ENCODE results near the gene PTPRZ1. TPM values are rescaled to one million over a fixed set of nuclear protein-coding genes. Genes with fewer than 3 reads are reported as not detected.

PTPRZ1 gene
- total RNA-seq, 1 donor from 2014 or later, result 154 TPM

DNA sequence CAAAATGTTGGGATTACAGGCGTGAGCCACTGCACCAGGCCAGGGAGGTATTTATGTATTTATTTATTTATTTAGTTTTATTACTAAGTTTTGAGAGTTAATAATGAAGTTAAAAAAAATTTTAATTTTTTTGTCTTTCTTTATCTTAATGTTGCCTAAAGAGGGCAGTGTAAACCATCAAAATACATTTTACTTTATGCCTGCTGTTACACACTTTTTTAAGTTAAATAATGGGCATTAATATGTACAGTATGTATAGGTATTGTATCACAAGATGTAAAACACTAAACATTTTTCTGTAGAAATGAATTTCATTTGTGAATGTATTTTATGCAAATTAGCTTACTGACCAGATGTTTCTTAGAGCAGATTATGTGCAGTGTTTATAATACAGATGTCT, 141.7 kb downstream of the PTPRZ1 start:
- TF ChIP-seq, protein P1, sequence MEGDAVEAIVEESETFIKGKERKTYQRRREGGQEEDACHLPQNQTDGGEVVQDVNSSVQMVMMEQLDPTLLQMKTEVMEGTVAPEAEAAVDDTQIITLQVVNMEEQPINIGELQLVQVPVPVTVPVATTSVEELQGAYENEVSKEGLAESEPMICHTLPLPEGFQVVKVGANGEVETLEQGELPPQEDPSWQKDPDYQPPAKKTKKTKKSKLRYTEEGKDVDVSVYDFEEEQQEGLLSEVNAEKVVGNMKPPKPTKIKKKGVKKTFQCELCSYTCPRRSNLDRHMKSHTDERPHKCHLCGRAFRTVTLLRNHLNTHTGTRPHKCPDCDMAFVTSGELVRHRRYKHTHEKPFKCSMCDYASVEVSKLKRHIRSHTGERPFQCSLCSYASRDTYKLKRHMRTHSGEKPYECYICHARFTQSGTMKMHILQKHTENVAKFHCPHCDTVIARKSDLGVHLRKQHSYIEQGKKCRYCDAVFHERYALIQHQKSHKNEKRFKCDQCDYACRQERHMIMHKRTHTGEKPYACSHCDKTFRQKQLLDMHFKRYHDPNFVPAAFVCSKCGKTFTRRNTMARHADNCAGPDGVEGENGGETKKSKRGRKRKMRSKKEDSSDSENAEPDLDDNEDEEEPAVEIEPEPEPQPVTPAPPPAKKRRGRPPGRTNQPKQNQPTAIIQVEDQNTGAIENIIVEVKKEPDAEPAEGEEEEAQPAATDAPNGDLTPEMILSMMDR (IDR thresholded peaks at IDR 0.05), result peak; percentile 18
- no peak for TF ChIP-seq EZH2phosphoT487 (IDR thresholded peaks at IDR 0.05)
- DNase-seq (ENCODE audit: low spot score), result no peak

DNA sequence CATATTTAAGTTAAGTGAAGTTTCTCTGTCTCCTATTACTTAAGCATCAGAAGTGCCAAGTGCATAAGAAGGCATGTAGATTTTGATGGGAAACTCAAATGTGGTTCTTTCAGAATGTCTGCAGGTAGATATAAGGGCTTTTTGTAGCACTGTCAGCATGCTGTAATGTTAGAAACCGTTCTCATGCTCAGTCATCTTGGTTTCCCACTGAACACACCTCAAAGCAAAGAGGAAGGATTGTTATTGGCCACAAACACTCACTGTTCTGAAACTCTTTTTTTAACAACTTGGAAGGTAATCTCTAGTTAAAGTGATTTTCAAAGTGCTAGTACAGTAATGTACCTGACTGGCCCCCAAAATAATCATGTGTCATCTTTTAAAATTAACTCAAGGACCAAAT, 145.1 kb downstream of the PTPRZ1 start:
- no peak overlapping the region for H3K4me3 Mint-ChIP-seq
- no peak overlapping the region for H3K9ac ChIP-seq
- peaks cover 12% of the 10 kb centered on the region for H3K36me3 Mint-ChIP-seq
- H2AFZ ChIP-seq (replicated peaks), result no peak overlapping the region
- DNase-seq (ENCODE audit: low spot score), result no peak
- H3K4me1 Mint-ChIP-seq, result no peaks in the 10 kb centered on the region
- no peaks in the 10 kb centered on the region for H3K9me3 ChIP-seq (ENCODE audit: low read depth)
- no peak overlapping the region for H3K27ac ChIP-seq
- no peak overlapping the region for H3K4me2 ChIP-seq
- H3K9me3 Mint-ChIP-seq, result no peaks in the 10 kb centered on the region
- no peaks in the 10 kb centered on the region for H4K20me1 ChIP-seq (ENCODE audit: low read depth)
- no peaks in the 10 kb centered on the region for H3K4me1 ChIP-seq
- H3K79me2 ChIP-seq (ENCODE audit: low read depth), result no peaks in the 10 kb centered on the region
- H3K36me3 ChIP-seq, result peaks cover 2% of the 10 kb centered on the region
- TF ChIP-seq EZH2 (IDR thresholded peaks at IDR 0.05), result no peak
- TF ChIP-seq EZH2phosphoT487 (IDR thresholded peaks at IDR 0.05), result no peak
- TF ChIP-seq, protein P1 (IDR thresholded peaks at IDR 0.05), result no peak
- H3K27ac Mint-ChIP-seq, result no peak overlapping the region
- H3K27me3 Mint-ChIP-seq (ENCODE audit: insufficient read depth, low read depth), result no peaks in the 10 kb centered on the region
- H3F3A ChIP-seq (ENCODE audit: low read depth), result peaks cover 18% of the 10 kb centered on the region
- H3K4me3 ChIP-seq, result no peak overlapping the region
- no peaks in the 10 kb centered on the region for H3K27me3 ChIP-seq

More for the DNA sequence above, 141.7 kb downstream of the PTPRZ1 start:
- H2AFZ ChIP-seq (replicated peaks), result no peak overlapping the region
- Mint-ChIP-seq H3K4me3 (no peak overlapping the region), H3K36me3 (peaks cover 32% of the 10 kb centered on the region), H3K9me3 (no peaks in the 10 kb centered on the region), H3K4me1 (no peaks in the 10 kb centered on the region), H3K27ac (no peak overlapping the region), H3K27me3 (ENCODE audit: insufficient read depth, low read depth) (no peaks in the 10 kb centered on the region)
- no peaks in the 10 kb centered on the region for H3K27me3 ChIP-seq
- H4K20me1 ChIP-seq (ENCODE audit: low read depth), result no peaks in the 10 kb centered on the region
- H3F3A ChIP-seq (ENCODE audit: low read depth), result peaks cover 8% of the 10 kb centered on the region
- H3K4me2 ChIP-seq, result no peak overlapping the region
- H3K4me1 ChIP-seq, result no peaks in the 10 kb centered on the region
- no peaks in the 10 kb centered on the region for H3K9me3 ChIP-seq (ENCODE audit: low read depth)
- H3K4me3 ChIP-seq, result no peak overlapping the region
- H3K36me3 ChIP-seq, result peaks cover 7% of the 10 kb centered on the region
- no peak overlapping the region for H3K9ac ChIP-seq
- H3K27ac ChIP-seq, result no peak overlapping the region
- no peaks in the 10 kb centered on the region for H3K79me2 ChIP-seq (ENCODE audit: low read depth)

DNA sequence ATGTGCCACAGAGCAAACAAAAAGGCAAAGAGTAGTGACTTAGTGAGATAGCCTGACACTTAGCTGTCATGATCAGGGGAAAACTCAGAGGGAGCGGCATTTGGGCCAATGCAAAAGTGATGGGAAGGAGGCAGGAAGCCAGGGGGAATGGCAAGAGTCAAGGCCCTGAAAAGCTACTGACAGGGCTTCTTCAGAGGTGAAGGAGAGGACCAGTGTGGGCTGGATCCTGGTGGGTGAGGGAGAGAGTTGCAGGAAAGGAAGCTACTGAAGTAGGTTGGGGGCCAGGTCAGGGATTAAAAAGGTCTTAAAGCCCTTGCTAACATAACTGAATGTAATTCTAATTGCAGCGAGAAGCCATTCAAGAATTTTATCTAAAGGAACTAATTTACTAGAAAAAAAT, 154.1 kb downstream of the PTPRZ1 start:
- H3K36me3 Mint-ChIP-seq, result peaks cover 6% of the 10 kb centered on the region
- peaks cover 8% of the 10 kb centered on the region for H3K4me1 Mint-ChIP-seq
- H3K27me3 Mint-ChIP-seq (ENCODE audit: insufficient read depth, low read depth), result no peaks in the 10 kb centered on the region
- no peaks in the 10 kb centered on the region for H3K9me3 ChIP-seq (ENCODE audit: low read depth)
- H3K27ac ChIP-seq, result no peak overlapping the region
- H3K36me3 ChIP-seq, result peaks cover 8% of the 10 kb centered on the region
- no peak overlapping the region for H2AFZ ChIP-seq (replicated peaks)
- no peaks in the 10 kb centered on the region for H3K9me3 Mint-ChIP-seq
- H3K27me3 ChIP-seq, result no peaks in the 10 kb centered on the region
- no peak overlapping the region for H3K4me3 Mint-ChIP-seq
- H3K4me1 ChIP-seq, result no peaks in the 10 kb centered on the region
- DNase-seq (ENCODE audit: low spot score), result no peak
- H4K20me1 ChIP-seq (ENCODE audit: low read depth), result peaks cover 3% of the 10 kb centered on the region
- H3K9ac ChIP-seq, result no peak overlapping the region
- peaks cover 16% of the 10 kb centered on the region for H3F3A ChIP-seq (ENCODE audit: low read depth)
- H3K4me3 ChIP-seq, result no peak overlapping the region
- no peak overlapping the region for H3K27ac Mint-ChIP-seq
- no peaks in the 10 kb centered on the region for H3K79me2 ChIP-seq (ENCODE audit: low read depth)
- H3K4me2 ChIP-seq, result no peak overlapping the region
- TF ChIP-seq EZH2phosphoT487 (IDR thresholded peaks at IDR 0.05), result no peak
- TF ChIP-seq, protein P1 (IDR thresholded peaks at IDR 0.05), result no peak
- TF ChIP-seq EZH2 (IDR thresholded peaks at IDR 0.05), result no peak
